ENCODE measurements around the gene ARMC9.

DNA sequence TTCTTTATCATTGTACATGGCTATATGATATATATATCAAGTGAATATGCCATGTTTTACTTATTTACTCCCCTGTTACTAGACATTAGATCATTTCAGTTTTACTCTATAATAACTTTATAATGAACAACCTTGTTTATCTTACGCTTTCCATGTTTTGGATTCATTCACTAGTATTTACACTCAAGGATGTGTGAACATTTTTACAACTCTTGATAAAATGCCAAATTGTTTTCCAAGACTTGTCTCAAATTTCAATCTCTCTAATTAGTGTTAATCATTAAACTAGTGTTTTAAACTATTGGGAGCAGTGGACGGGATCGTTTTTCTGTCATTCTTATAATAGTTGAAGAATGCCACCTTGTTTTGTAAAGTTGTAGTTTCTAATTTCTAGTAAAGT, 145.6 kb downstream of the ARMC9 start:
- TF ChIP-seq, protein P1, sequence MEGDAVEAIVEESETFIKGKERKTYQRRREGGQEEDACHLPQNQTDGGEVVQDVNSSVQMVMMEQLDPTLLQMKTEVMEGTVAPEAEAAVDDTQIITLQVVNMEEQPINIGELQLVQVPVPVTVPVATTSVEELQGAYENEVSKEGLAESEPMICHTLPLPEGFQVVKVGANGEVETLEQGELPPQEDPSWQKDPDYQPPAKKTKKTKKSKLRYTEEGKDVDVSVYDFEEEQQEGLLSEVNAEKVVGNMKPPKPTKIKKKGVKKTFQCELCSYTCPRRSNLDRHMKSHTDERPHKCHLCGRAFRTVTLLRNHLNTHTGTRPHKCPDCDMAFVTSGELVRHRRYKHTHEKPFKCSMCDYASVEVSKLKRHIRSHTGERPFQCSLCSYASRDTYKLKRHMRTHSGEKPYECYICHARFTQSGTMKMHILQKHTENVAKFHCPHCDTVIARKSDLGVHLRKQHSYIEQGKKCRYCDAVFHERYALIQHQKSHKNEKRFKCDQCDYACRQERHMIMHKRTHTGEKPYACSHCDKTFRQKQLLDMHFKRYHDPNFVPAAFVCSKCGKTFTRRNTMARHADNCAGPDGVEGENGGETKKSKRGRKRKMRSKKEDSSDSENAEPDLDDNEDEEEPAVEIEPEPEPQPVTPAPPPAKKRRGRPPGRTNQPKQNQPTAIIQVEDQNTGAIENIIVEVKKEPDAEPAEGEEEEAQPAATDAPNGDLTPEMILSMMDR (IDR thresholded peaks at IDR 0.05) = no peak
- no peak for TF ChIP-seq POLR2AphosphoS5 (IDR thresholded peaks at IDR 0.05)
- no peak for TF ChIP-seq POLR2A (IDR thresholded peaks at IDR 0.05)
- TF ChIP-seq EP300 (IDR thresholded peaks at IDR 0.05) = no peak

All from suprapubic skin (tissue), 4 donors.